Measurements from ENCODE around the gene ARID3C. TPM values are rescaled to one million over a fixed set of nuclear protein-coding genes. Genes with fewer than 3 reads are reported as not detected.

ARID3C gene
- total RNA-seq, 2 experiments from 2014 or later = 0.38 to 1.9 TPM

DNA sequence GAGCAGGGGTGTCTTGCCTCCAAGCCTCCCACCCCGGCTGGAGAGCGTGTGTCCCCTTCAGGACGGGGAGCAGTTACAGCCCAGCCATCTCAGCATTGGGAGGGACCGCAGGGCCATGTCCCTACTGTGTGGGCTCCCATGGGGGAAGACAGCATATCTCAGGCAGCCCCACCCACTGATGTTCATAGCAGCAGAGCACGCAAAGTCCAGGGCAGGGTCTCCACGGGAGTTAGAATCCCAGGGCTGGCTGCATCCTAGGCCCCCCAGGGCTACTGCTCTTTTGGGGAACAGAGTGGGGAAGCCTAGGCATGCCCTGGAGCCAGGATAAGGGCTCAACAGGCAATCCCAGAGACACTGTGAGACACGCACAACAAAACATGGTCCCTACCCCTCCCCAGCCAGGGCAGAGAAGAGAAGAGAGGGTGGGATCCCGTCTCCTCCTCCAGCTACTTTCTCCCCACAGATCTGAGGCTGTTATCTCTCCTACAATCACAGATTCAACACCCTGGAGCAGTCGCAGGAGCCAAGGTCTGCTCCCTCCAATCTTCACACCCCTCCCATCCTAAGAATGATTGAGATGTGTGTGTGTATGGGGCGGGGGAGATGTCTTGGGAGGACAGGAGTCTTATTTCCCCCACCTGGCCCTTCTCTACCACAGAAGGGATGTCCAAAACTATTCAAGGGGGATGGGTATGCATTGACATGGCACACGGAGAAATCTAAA, 42.8 kb downstream of the ARID3C start:
- no peak for TF ChIP-seq EZH2phosphoT487 (IDR thresholded peaks at IDR 0.05; ENCODE audit: borderline replicate concordance, low read depth, low read length)
- TF ChIP-seq, protein P1, sequence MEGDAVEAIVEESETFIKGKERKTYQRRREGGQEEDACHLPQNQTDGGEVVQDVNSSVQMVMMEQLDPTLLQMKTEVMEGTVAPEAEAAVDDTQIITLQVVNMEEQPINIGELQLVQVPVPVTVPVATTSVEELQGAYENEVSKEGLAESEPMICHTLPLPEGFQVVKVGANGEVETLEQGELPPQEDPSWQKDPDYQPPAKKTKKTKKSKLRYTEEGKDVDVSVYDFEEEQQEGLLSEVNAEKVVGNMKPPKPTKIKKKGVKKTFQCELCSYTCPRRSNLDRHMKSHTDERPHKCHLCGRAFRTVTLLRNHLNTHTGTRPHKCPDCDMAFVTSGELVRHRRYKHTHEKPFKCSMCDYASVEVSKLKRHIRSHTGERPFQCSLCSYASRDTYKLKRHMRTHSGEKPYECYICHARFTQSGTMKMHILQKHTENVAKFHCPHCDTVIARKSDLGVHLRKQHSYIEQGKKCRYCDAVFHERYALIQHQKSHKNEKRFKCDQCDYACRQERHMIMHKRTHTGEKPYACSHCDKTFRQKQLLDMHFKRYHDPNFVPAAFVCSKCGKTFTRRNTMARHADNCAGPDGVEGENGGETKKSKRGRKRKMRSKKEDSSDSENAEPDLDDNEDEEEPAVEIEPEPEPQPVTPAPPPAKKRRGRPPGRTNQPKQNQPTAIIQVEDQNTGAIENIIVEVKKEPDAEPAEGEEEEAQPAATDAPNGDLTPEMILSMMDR (conservative IDR thresholded peaks at IDR 0.05; ENCODE audit: low read length) = no peak
- no peak overlapping the region for H2AFZ ChIP-seq (ENCODE audit: low read length)
- H3K4me3 ChIP-seq (ENCODE audit: low read depth, low read length, poor library complexity, severe bottlenecking) = no peak overlapping the region
- H3K36me3 ChIP-seq (ENCODE audit: insufficient read depth, low read length) = no peaks in the 10 kb centered on the region
- intact Hi-C loops (cut with micrococcal nuclease; ENCODE audit: unreplicated experiment) = no loop called here
- H3K79me2 ChIP-seq (ENCODE audit: insufficient read depth, low read depth, low read length) = no peaks in the 10 kb centered on the region
- H3K27ac ChIP-seq (ENCODE audit: low read depth, low read length, poor library complexity, severe bottlenecking) = no peak overlapping the region
- H3K4me1 ChIP-seq (ENCODE audit: insufficient read depth, low read length, poor library complexity, severe bottlenecking) = no peaks in the 10 kb centered on the region
- no peak for DNase-seq (ENCODE audit: low spot score)
- no peaks in the 10 kb centered on the region; the same call in 1 of the 2 replicates for H4K20me1 ChIP-seq (ENCODE audit: insufficient read depth, low read length)
- ChIA-PET CTCF (ENCODE audit: unreplicated experiment) (no interaction called here), POLR2A (no interaction called here)
- no TSS peak for BruUV-seq (replicated peaks)
- no peak overlapping the region for H3K4me2 ChIP-seq (ENCODE audit: low read length)
- H3K9me3 ChIP-seq (ENCODE audit: low read length) = no peaks in the 10 kb centered on the region
- H3K9me2 ChIP-seq (ENCODE audit: insufficient read depth, low read length) = no peaks in the 10 kb centered on the region

DNA sequence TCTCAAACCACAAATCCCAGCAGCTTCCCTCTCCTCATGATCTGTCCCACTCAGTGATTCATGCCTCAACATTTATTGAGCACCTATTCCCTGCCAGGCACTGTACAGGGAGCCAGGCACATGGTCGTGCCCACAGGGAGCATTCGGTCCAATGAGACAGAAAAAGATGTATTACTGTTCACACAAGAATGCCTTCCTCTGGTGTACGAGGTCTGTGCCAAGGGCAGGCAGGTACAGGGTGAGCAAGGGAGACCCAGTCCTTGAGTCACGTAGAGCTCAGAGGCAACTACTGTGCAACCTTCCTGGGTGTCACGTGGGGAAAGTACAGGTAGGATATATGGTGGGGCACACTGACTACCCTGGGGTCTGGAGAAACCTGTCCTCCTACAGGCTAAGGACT, 43.9 kb downstream of the ARID3C start:
- no peak for TF ChIP-seq EZH2phosphoT487 (IDR thresholded peaks at IDR 0.05; ENCODE audit: borderline replicate concordance, low read depth, low read length)
- TF ChIP-seq, protein P1 (conservative IDR thresholded peaks at IDR 0.05; ENCODE audit: low read length) = no peak
- Histone ChIP-seq H3K4me1 (ENCODE audit: insufficient read depth, low read length, poor library complexity, severe bottlenecking) (no peaks in the 10 kb centered on the region), H2AFZ (ENCODE audit: low read length) (no peak overlapping the region), H3K9me3 (ENCODE audit: low read length) (no peaks in the 10 kb centered on the region), H4K20me1 (ENCODE audit: insufficient read depth, low read length) (no peaks in the 10 kb centered on the region; the same call in 1 of the 2 replicates), H3K36me3 (ENCODE audit: insufficient read depth, low read length) (no peaks in the 10 kb centered on the region), H3K4me2 (ENCODE audit: low read length) (no peak overlapping the region), H3K27ac (ENCODE audit: low read depth, low read length, poor library complexity, severe bottlenecking) (no peak overlapping the region), H3K79me2 (ENCODE audit: insufficient read depth, low read depth, low read length) (no peaks in the 10 kb centered on the region), H3K9me2 (ENCODE audit: insufficient read depth, low read length) (no peaks in the 10 kb centered on the region), H3K4me3 (ENCODE audit: low read depth, low read length, poor library complexity, severe bottlenecking) (no peak overlapping the region)
- intact Hi-C loops (cut with micrococcal nuclease; ENCODE audit: unreplicated experiment) = no loop called here
- no peak for DNase-seq (ENCODE audit: low spot score)
- POLR2A ChIA-PET = no interaction called here
- CTCF ChIA-PET (ENCODE audit: unreplicated experiment) = no interaction called here
- BruUV-seq (replicated peaks) = no TSS peak

DNA sequence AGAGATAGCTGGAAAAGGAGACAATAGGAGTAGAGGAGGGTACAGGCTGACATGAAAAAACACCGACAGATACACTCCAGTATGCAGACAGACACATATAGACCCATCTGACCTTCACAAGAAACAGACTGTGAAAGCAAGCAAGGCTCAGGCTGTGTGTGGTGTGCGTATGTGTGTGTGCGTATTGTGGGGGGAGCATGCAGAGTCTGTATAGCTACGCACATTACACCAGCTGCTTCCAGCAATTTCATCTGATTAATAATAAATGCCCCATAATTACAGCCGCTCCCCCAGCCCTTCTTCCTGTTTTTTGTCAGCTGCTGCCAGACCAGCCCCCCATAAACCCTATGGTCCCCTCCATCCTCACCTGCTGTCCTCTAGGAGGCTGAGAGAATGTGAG, 46.1 kb downstream of the ARID3C start:
- no peak for DNase-seq (ENCODE audit: low spot score)
- intact Hi-C loops (cut with micrococcal nuclease; ENCODE audit: unreplicated experiment) = no loop called here
- Histone ChIP-seq H3K79me2 (ENCODE audit: insufficient read depth, low read depth, low read length) (no peaks in the 10 kb centered on the region), H3K9me2 (ENCODE audit: insufficient read depth, low read length) (no peaks in the 10 kb centered on the region), H3K4me3 (ENCODE audit: low read depth, low read length, poor library complexity, severe bottlenecking) (no peak overlapping the region), H3K4me1 (ENCODE audit: insufficient read depth, low read length, poor library complexity, severe bottlenecking) (no peaks in the 10 kb centered on the region), H2AFZ (ENCODE audit: low read length) (no peak overlapping the region), H3K4me2 (ENCODE audit: low read length) (no peak overlapping the region), H3K9me3 (ENCODE audit: low read length) (no peaks in the 10 kb centered on the region), H4K20me1 (ENCODE audit: insufficient read depth, low read length) (no peaks in the 10 kb centered on the region), H3K36me3 (ENCODE audit: insufficient read depth, low read length) (no peaks in the 10 kb centered on the region), H3K27ac (ENCODE audit: low read depth, low read length, poor library complexity, severe bottlenecking) (no peak overlapping the region)
- ChIA-PET POLR2A (interaction anchor here (0.6 kb wide), 1 partner anchor 22 kb away, joined by 3 read pairs; no protein-coding TSS in a partner anchor), CTCF (ENCODE audit: unreplicated experiment) (no interaction called here)
- TF ChIP-seq, protein P1 (conservative IDR thresholded peaks at IDR 0.05; ENCODE audit: low read length) = no peak
- no peak for TF ChIP-seq EZH2phosphoT487 (IDR thresholded peaks at IDR 0.05; ENCODE audit: borderline replicate concordance, low read depth, low read length)
- no TSS peak for BruUV-seq (replicated peaks)

Data from OCI-LY7 (cell line).